ENCODE data around the gene MIER2.

MIER2 gene

GRCh38 chr19:311813-312261 lies 32.8 kb downstream of the MIER2 start:
- no peak overlapping the region for H3K4me3 ChIP-seq (replicated peaks in 1 of 2; ENCODE audit: low read depth in 2 of 2, low read length in 2 of 2)
- DNase-seq (ENCODE audit: low read depth in 2 of 2) = no peak
- no peak for TF ChIP-seq CTCF (IDR thresholded peaks at IDR 0.05; ENCODE audit: low read depth, low read length)

GRCh38 chr19:310781-311496 lies 33.7 kb downstream of the MIER2 start:
- no peak overlapping the region for H3K4me3 ChIP-seq (replicated peaks in 1 of 2; ENCODE audit: low read depth in 2 of 2, low read length in 2 of 2)
- TF ChIP-seq CTCF (IDR thresholded peaks at IDR 0.05; ENCODE audit: low read depth, low read length) = no peak
- no peak for DNase-seq (ENCODE audit: low read depth in 2 of 2)

- no peak for TF ChIP-seq CTCF (IDR thresholded peaks at IDR 0.05; ENCODE audit: low read depth, low read length)
- no peak overlapping the region for H3K4me3 ChIP-seq (replicated peaks in 1 of 2; ENCODE audit: low read depth in 2 of 2, low read length in 2 of 2)
- peak in 1 of 2 donors; percentile 34 for DNase-seq (ENCODE audit: low read depth in 2 of 2)
Measured at GRCh38 chr19:310141-310651, 34.4 kb downstream of the MIER2 start.

- no peak for TF ChIP-seq CTCF (IDR thresholded peaks at IDR 0.05; ENCODE audit: low read depth, low read length)
- H3K4me3 ChIP-seq (replicated peaks in 1 of 2; ENCODE audit: low read depth in 2 of 2, low read length in 2 of 2) = no peak overlapping the region
- no peak for DNase-seq (ENCODE audit: low read depth in 2 of 2)
Measured at GRCh38 chr19:309206-309565, 35.4 kb downstream of the MIER2 start.

GRCh38 chr19:308471-309205 lies 36.0 kb downstream of the MIER2 start:
- TF ChIP-seq CTCF (IDR thresholded peaks at IDR 0.05; ENCODE audit: low read depth, low read length) = no peak
- no peak for DNase-seq (ENCODE audit: low read depth in 2 of 2)
- no peak overlapping the region for H3K4me3 ChIP-seq (replicated peaks in 1 of 2; ENCODE audit: low read depth in 2 of 2, low read length in 2 of 2)

- no peak for TF ChIP-seq CTCF (IDR thresholded peaks at IDR 0.05; ENCODE audit: low read depth, low read length)
- no peak for DNase-seq (ENCODE audit: low read depth in 2 of 2)
- no peak overlapping the region for H3K4me3 ChIP-seq (replicated peaks in 1 of 2; ENCODE audit: low read depth in 2 of 2, low read length in 2 of 2)
Measured at GRCh38 chr19:307793-308420, 36.7 kb downstream of the MIER2 start.

All from cardiac fibroblast (primary cell).